Activated CD4-positive, alpha-beta T cell treated with anti-CD3 and anti-CD28 coated beads for 1 hour (primary cell): Measurements from ENCODE around the gene ZBTB16.

Experiments
- DNase-seq: peaks from one replicate; pipeline ENCODE4 v3.0.0-alpha.2; 2020

Gene ZBTB16

GRCh38 chr11:114290503-114291235 is 231.2 kb downstream of the ZBTB16 start:
- DNase-seq = no peak

- DNase-seq = no peak
These were observed 231.9 kb downstream of the ZBTB16 start for GRCh38 chr11:114291381-114291780.

GRCh38 chr11:114291842-114292680 is 232.6 kb downstream of the ZBTB16 start:
- no peak for DNase-seq

- no peak for DNase-seq
These were observed 233.7 kb downstream of the ZBTB16 start for GRCh38 chr11:114293201-114293711.

- no peak for DNase-seq
These were observed 236.4 kb downstream of the ZBTB16 start, which contains the start of gene NNMT for GRCh38 chr11:114295676-114296604. NNMT (plus strand) TSS chr11:114296399; CDS start chr11:114296557, 158 bp downstream.

- DNase-seq = no peak
These were observed 237.3 kb downstream of the ZBTB16 start for GRCh38 chr11:114296605-114297372.

- no peak for DNase-seq
These were observed 238.5 kb downstream of the ZBTB16 start for GRCh38 chr11:114297806-114298709.

- no peak for DNase-seq
These were observed 239.2 kb downstream of the ZBTB16 start for GRCh38 chr11:114298710-114299109.
